Stimulated activated CD8-positive, alpha-beta memory T cell treated with anti-CD3 and anti-CD28 coated beads, Interleukin-15, amount 100 ng/mL, for 4 hours (primary cell): ENCODE measurements around the gene AVL9.

Experiments
- DNase-seq, 2 donors: peaks; one replicate each; pipeline ENCODE4 v3.0.0-alpha.2; 2020; ENCODE audit warnings: low read depth in 2 of 2

Gene AVL9

GRCh38 chr7:32533276-32534029, 38.2 kb downstream of the AVL9 start:
- DNase-seq: no peak

DNA sequence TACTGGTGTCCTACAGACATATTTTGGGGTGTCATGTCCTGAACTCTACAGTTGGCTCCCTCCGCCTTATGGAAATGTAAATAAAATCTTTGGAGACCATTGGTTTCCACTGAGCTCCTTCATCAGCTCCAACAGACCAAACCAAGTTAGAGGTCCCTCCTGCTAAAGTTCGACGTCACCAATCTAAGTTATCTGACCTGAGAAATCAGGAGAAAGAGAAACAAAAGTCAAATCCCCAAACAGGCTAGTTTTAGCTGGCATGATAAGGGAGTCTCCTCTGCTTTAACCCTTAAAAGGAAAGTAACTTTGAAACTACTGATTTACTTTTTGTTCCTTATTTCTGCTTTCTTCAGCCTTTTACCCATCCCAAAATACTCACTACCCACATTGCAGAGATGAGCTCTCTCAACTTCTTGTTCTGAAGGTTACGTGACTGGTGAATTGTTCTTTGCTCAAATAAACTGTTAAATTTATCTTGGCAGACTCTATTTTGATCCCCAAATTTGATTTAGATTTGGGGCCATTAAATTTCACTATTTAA, 39.9 kb downstream of the AVL9 start:
- no peak for DNase-seq

GRCh38 chr7:32536016-32536415, 40.7 kb downstream of the AVL9 start:
- DNase-seq: no peak

DNA sequence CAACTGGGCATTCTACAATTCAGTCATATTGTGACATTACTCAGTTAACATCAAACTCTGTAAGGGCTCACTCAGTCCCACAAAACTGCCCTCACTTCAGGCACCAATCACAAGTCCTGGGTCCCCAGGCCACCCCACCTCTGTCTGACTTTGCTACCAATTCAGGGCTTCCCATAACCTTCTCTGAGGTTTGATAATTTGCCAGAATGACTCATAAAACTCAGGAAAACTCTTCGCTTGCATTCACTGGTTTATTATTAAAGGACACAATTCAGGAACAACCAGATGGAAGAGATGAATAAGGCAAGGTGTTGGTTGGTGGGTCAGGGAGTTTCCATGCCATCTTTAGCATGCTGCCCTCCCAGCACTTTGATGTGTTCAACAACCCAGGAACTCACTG, 41.3 kb downstream of the AVL9 start:
- no peak for DNase-seq

DNA sequence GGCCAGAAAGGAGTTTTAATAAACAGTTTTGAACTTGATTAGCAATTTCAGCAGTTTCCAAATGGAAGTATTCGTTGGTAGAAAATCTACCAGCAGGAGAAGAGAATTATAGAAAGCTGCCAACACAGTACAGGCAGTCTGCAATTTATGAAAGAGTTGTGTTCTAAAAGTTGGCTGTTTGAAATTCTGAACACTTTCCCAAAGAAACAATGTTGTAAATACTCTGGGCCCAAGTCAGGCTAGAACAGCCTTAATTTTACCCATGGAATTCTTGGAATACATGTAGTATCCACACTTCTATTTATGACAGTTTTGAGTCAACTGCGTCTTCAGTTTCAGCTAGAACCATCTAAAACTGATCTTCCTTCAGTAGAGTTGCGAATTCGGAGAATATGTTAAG, 42.5 kb downstream of the AVL9 start:
- DNase-seq: no peak

DNA sequence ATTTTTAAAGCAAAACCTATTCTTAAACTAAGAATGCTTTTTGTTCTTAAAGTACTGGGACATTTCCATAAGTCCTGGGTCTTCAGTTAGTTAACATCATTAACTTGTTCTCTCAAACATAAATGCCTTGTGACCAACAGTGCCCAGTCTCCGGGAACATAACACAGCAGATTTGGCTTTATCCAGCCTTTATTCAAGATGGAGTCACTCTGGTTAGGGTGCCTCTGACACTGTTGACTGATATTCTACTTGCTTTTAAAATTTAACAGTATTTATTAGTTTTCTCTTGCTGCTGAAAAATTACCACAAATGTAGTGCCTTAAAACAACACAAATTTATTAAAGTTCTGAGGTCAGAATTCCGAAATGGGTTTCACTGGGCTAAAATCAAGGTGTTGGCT, 44.1 kb downstream of the AVL9 start:
- no peak for DNase-seq

GRCh38 chr7:32539919-32540531, 44.7 kb downstream of the AVL9 start:
- DNase-seq: no peak

GRCh38 chr7:32542595-32542994, 47.3 kb downstream of the AVL9 start:
- DNase-seq: no peak

- no peak for DNase-seq
These were observed 64.2 kb downstream of the AVL9 start for GRCh38 chr7:32559480-32559879.

DNA sequence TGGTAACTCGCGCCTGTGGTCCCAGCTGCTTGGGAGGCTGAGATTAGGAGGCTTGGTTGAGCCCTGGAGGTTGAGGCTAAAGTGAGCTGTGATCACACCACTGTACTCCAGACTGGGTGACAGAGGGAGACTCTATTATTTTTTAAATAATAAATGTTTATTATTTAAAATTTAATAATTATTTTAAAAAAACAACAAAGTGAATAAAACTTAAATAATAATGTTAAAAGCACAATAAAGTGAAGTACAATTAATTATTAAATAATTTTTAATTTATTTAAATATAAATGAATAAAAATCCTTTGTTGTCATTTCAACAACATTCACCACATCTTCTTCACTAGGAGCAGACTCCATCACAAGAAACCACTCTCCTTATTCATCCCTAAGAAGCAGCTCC, 64.8 kb downstream of the AVL9 start:
- DNase-seq: no peak

- no peak for DNase-seq
These were observed 66.3 kb downstream of the AVL9 start for GRCh38 chr7:32561613-32562012.

- DNase-seq: no peak
These were observed 69.3 kb downstream of the AVL9 start for GRCh38 chr7:32564542-32564941.

GRCh38 chr7:32569388-32570289, 74.3 kb downstream of the AVL9 start:
- no peak for DNase-seq

DNA sequence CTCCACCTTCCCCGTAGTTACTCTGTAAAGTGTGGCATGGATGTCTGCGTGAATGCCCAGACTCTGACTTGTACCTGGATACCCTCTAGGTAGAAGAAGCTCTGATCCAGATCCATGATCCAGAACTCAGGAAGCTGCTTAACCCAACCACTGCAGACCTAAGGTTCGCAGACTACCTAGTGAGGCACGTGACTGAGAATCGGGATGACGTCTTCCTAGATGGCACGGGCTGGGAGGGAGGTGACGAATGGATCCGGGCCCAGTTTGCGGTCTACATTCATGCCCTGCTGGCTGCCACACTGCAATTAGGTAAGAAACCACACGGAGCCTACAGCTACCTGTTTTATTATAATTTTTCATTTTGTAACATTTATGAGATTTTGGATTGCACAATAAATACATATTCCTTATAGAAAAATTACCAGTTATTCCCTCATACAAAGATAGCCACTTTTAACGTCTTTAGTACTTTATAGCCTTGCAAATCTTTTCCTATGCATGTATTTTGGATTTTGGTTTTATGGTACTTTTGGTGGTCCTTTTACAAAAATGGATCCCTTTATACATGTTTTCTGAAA, 77.9 kb downstream of the AVL9 start:
- no peak for DNase-seq

DNA sequence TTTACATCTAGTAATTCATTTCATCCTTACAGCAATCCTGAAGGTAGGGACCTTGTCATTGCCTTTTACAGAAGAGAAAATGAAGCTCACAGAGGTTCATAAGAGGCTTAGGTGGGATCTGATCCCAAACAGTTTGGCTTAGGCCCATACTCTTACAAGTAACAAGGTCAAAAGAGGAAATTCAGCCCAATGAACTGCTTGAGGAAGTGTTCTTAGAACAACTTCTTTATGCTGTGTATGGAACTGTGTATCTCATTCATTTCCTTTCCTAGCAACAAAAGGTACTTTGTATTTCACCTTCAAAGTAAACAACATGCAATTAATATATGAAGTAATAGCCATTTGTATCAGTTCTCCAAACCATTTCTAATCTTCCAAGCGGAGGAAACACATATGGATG, 79.3 kb downstream of the AVL9 start:
- no peak for DNase-seq

DNA sequence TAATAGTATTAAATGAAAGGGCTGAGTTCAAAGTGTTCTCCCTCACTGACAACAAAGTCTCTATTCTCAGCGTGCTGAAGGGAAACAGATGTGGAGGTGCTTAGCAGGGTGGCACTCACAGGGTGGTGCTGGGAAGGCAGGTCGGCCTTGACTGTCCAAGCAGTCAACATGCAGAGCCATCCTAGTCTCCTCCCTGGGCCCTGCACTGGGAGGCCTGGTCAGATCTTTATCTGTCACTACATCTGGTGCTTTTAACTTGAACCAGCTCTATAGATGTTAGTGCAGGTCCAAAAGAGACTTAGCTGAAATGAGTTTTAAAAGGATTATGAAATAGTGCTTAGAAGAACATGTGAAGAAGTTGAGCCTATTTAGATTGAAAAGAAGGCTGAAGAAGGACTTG, 82.1 kb downstream of the AVL9 start:
- no peak for DNase-seq

DNA sequence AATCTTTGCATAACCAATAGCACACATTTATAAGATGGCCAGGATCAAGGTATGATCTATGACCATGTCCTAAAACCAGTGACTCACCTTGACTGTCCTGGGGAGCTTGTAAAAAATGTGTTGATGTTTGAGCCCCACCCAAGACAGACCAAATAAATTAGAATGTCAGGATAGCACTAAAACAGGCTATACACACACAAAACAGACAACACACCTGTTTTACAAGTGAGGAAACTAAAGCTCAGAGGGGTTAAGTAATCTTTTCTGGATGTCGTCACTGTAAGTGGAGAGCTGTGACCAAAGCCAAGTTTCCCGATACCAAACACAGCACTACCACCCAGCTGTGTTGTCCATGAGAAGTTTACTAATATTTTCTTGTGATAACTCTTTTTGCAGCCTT, 84.5 kb downstream of the AVL9 start:
- DNase-seq: no peak

- DNase-seq: no peak
These were observed 85.4 kb downstream of the AVL9 start for GRCh38 chr7:32580646-32581045.

GRCh38 chr7:32582036-32582435, 86.7 kb downstream of the AVL9 start:
- no peak for DNase-seq

- DNase-seq: no peak
These were observed 88.5 kb downstream of the AVL9 start for GRCh38 chr7:32583791-32584190.

DNA sequence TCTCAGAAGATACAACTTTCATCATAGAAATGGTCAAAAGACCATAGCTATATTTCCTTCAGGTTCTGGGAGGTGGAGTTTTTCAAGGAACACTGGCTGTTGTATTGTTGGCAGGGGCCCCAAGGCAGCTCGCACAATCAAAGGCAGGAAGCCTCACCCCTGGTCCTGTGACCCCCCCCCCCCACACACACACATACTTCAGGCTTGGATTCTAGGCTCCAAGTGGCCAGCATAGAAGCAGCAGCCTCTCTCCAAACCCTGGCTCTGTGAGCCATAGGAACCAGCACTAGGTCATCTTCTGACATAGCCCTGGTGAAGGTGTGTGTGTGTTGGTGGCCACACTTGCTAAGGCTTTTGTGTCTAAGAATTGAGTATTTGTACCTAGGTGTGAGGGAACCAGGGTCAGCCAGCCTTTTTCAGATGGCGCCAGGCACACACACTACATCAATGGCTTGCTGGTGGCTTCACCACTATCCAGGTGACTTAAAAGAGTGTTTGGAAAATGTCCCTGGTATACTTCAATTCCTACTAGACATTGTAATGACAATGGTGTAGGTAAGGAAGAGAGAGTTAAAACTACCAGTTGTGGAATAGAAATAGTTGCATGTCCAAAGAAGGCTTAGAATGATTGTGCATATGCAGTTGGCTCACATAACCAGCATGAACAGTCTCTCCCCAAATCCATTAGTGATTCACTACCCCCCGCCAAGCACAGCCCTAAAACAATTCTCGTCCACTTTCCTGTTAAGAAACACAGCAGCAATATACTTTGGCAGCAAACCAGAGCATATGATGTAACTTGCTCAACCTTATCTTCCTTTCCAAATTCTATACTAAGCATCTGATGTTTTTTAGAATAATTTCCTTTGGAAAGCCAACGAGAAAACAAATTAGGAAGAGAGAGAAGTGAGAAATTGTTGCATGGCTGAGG, 91.3 kb downstream of the AVL9 start:
- no peak for DNase-seq
